Body of pancreas (tissue), 4 donors: ENCODE data around the gene NR4A3.

Experiments used
- CTCF ChIP-seq, 7 experiments: fragments of 450-650 bp in 4 of 7; fragments of 200-600 bp in 3 of 7; sonication (generic) in 3 of 7; IDR thresholded peaks; one replicate each; pipeline ENCODE4 v1.5.1; 2016 to 2019; ENCODE audit warnings: antibody characterized with exemption in 7 of 7
- POLR2A ChIP-seq, 3 donors: fragments of 450-650 bp; IDR thresholded peaks; one replicate each; pipeline ENCODE4 v1.6.1; 2016; ENCODE audit warnings: antibody characterized with exemption in 3 of 3, mild to moderate bottlenecking in 2 of 3

GRCh38 chr9:99903393-99903792 is 81.7 kb downstream of the NR4A3 start:
- TF ChIP-seq CTCF (IDR thresholded peaks at IDR 0.05) (no peak), POLR2A (IDR thresholded peaks at IDR 0.05) (no peak)
